Mesenchymal stem cell (in vitro differentiated cells and primary cell): ENCODE measurements around the gene MYO10.
"Not testable (repeated sequence)": the region's sequence is repeated elsewhere in the genome, so short reads cannot be mapped to it uniquely, and the experiment has no call there.

Source experiments
- DNase-seq: peaks from one replicate; pipeline ENCODE4 v3.0.0-alpha.2; 2013
- H2AFZ ChIP-seq: one replicate; pipeline ENCODE4 v1.6.1; 2013; ENCODE audit warnings: low read depth, mild to moderate bottlenecking, control low read depth, inconsistent platforms, low read length, moderate library complexity
- H2AK5ac ChIP-seq: 2 replicates; pipeline ENCODE4 v1.6.1; 2013; ENCODE audit warnings: low read length, moderate library complexity, mild to moderate bottlenecking, inconsistent platforms; ENCODE audit not compliant: severe bottlenecking
- H2BK120ac ChIP-seq: one replicate; pipeline ENCODE4 v1.6.1; 2013; ENCODE audit warnings: low read depth, mild to moderate bottlenecking, inconsistent platforms, low read length, moderate library complexity
- H2BK12ac ChIP-seq, 2 experiments: one replicate each; pipeline ENCODE4 v1.6.1; 2013; ENCODE audit warnings: inconsistent platforms in 2 of 2, low read length in 2 of 2, mild to moderate bottlenecking in 2 of 2, moderate library complexity in 2 of 2, control low read depth in 1 of 2
- H2BK15ac ChIP-seq: one replicate; pipeline ENCODE4 v1.6.1; 2013; ENCODE audit warnings: mild to moderate bottlenecking, low read depth, inconsistent platforms; ENCODE audit not compliant: poor library complexity, severe bottlenecking
- H2BK5ac ChIP-seq: 2 replicates; pipeline ENCODE4 v1.6.1; 2013; ENCODE audit warnings: low read depth, mild to moderate bottlenecking, low read length, control low read depth, inconsistent platforms; ENCODE audit not compliant: poor library complexity, severe bottlenecking
- H3K14ac ChIP-seq, 2 experiments: one replicate each; pipeline ENCODE4 v1.6.1; 2013; ENCODE audit warnings: inconsistent platforms in 2 of 2, low read length in 2 of 2, control low read depth in 1 of 2, mild to moderate bottlenecking in 1 of 2, moderate library complexity in 1 of 2
- H3K18ac ChIP-seq, 2 experiments: one replicate each; pipeline ENCODE4 v1.6.1; 2013; ENCODE audit warnings: inconsistent platforms in 2 of 2, low read length in 2 of 2, control low read depth in 1 of 2, low read depth in 1 of 2, mild to moderate bottlenecking in 1 of 2
- H3K23ac ChIP-seq, 2 experiments: one replicate each; pipeline ENCODE4 v1.6.1; 2013; ENCODE audit warnings: inconsistent platforms in 2 of 2, low read length in 2 of 2, mild to moderate bottlenecking in 2 of 2, moderate library complexity in 2 of 2, control low read depth in 1 of 2
- H3K27ac ChIP-seq: 2 replicates; pipeline ENCODE4 v1.5.1; 2013; ENCODE audit warnings: mild to moderate bottlenecking, moderate library complexity, low read length, control low read depth, inconsistent platforms; ENCODE audit not compliant: poor library complexity, severe bottlenecking
- H3K27me3 ChIP-seq, 2 experiments: 2 replicates each; pipeline versions ENCODE4 v1.6.1 to v1.7.0; 2013; ENCODE audit warnings: low read length in 2 of 2, mild to moderate bottlenecking in 2 of 2, moderate library complexity in 2 of 2, control low read depth in 1 of 2, inconsistent platforms in 1 of 2; ENCODE audit not compliant: control insufficient read depth in 1 of 2, insufficient read depth in 1 of 2
- H3K36me3 ChIP-seq, 2 experiments: 2 replicates each; pipeline versions ENCODE4 v1.6.1 to v1.7.0; 2013; ENCODE audit warnings: low read length in 2 of 2, control low read depth in 1 of 2, inconsistent platforms in 1 of 2, low read depth in 1 of 2, mild to moderate bottlenecking in 1 of 2; ENCODE audit not compliant: insufficient read depth in 2 of 2, control insufficient read depth in 1 of 2
- H3K4ac ChIP-seq, 2 experiments: one replicate each; pipeline ENCODE4 v1.6.1; 2013; ENCODE audit warnings: inconsistent platforms in 2 of 2, low read length in 2 of 2, mild to moderate bottlenecking in 2 of 2, moderate library complexity in 2 of 2, control low read depth in 1 of 2, low read depth in 1 of 2
- H3K4me1 ChIP-seq: 2 replicates; pipeline ENCODE4 v1.6.1; 2013; ENCODE audit warnings: low read depth, low read length, control low read depth; ENCODE audit not compliant: control insufficient read depth, insufficient read depth
- H3K4me2 ChIP-seq: 2 replicates; pipeline ENCODE4 v1.6.1; 2013; ENCODE audit warnings: low read length, mild to moderate bottlenecking, inconsistent platforms; ENCODE audit not compliant: poor library complexity, severe bottlenecking
- H3K4me3 ChIP-seq, 2 experiments: 2 replicates each; pipeline versions ENCODE4 v1.5.1 to v1.7.0; 2013; ENCODE audit warnings: low read length in 2 of 2, mild to moderate bottlenecking in 2 of 2, control low read depth in 1 of 2, low read depth in 1 of 2; ENCODE audit not compliant: insufficient read depth in 1 of 2
- H3K79me1 ChIP-seq: replicated peaks from 2 replicates; pipeline ENCODE4 v1.6.1; 2013; ENCODE audit warnings: mild to moderate bottlenecking, control low read depth, low read length, inconsistent platforms; ENCODE audit not compliant: poor library complexity, severe bottlenecking
- H3K9ac ChIP-seq: 2 replicates; pipeline ENCODE4 v1.7.0; 2013; ENCODE audit warnings: mild to moderate bottlenecking, low read length, moderate library complexity
- H3K9me3 ChIP-seq: 2 replicates; pipeline ENCODE4 v1.7.0; 2013; ENCODE audit warnings: mild to moderate bottlenecking, low read length; ENCODE audit not compliant: control insufficient read depth
- H4K8ac ChIP-seq: one replicate; pipeline ENCODE4 v1.6.1; 2013; ENCODE audit warnings: inconsistent platforms, mild to moderate bottlenecking, low read length, moderate library complexity
- H4K91ac ChIP-seq: one replicate; pipeline ENCODE4 v1.6.1; 2013; ENCODE audit warnings: mild to moderate bottlenecking, low read length, inconsistent platforms
- WGBS: methylation state at CpG from one replicate; pipeline ENCODE4 v1.1.7; 2013; ENCODE audit warnings: mixed read lengths; 5-methylcytosine and 5-hydroxymethylcytosine counted together

MYO10 gene

DNA sequence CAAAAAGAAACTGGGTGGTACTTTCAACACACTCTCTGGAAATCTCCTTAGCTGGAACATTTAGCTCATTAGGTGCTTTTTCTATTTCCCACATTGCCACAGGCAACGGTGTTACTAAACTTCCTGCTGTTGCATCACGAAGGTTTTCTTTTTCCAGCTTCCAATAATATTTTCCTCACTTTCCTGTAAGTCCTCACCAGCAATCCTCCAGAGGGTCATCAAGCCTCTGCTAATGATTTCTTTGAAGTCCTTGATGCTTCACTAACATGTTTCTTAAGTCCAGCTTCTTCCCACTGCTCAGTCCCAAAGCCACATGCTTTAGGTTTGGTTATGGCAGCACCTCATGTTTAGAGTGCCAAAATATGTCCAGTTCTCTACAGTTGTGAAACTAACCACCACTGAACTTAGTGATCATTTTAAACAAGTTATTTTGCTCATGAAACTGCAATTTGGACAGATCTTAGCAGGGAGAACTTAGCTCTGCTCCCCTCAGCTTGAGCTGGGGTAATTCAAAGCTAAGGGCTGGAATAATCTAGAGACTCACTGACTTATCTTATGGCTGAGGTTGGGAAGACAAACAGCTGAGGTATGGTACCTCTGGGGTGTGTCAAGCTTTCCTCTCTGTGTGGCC lies 279.4 kb downstream of the MYO10 start:
- Histone ChIP-seq H2AFZ (no peak overlapping the region), H3K18ac (no peak overlapping the region), H2BK120ac (no peak overlapping the region), H2BK12ac (no peak overlapping the region), H2BK5ac (no peak overlapping the region), H3K9me3 (peaks cover 3% of the 10 kb centered on the region), H3K4ac (no peak overlapping the region), H2BK15ac (no peak overlapping the region), H3K27ac (no peak overlapping the region), H3K36me3 (no peaks in the 10 kb centered on the region), H4K91ac (no peak overlapping the region), H3K4me2 (no peak overlapping the region), H3K23ac (no peak overlapping the region), H3K27me3 (peaks cover 0 to 4% of the 10 kb centered on the region in 2 experiments), H3K9ac (peak overlapping the region; percentile 66), H3K14ac (no peak overlapping the region), H2AK5ac (no peak overlapping the region), H4K8ac (no peak overlapping the region), H3K4me3 (no peak overlapping the region), H3K4me1 (no peaks in the 10 kb centered on the region), H3K79me1 (no peaks in the 10 kb centered on the region)
- WGBS: 80% methylated on average over 2 of the region's 2 CpGs
- peak; percentile 77 for DNase-seq

DNA sequence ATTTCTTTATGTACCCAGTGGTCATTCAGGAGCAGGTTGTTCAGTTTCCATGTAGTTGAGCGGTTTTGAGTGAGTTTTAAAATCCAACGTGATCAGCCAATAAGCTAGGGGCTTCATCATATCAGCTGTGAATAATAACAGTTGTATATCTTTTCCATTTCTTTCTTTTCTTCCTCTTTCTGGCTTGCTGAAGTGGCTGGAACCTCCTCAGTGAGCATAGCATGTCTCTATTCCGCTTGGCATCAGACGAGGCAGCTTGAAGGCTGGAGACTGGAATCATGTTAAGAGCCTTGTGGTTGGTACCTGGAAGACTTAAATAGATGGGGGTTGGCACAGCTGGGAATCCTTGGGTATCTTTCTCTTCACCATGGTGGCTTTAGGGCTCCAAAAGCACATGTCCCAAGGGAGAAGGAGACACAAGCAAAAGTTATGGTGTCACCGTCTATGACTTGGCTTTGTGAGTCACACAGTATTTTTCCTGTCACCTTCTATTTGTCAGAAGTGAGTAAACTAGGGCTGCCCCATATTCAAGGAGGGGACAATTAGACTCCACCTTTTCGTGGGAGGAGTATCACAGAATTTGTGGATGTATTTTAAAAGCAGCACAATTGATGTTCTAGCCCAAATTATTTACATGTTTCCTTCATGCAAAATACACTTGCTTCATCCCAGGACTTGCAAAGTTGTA lies 281.3 kb downstream of the MYO10 start:
- no peak overlapping the region for H3K14ac ChIP-seq
- no peak overlapping the region for H2BK120ac ChIP-seq
- no peak overlapping the region for H4K91ac ChIP-seq
- no peak overlapping the region for H3K4me2 ChIP-seq
- WGBS: 66% methylated on average over 4 of the region's 6 CpGs
- H2AK5ac ChIP-seq: no peak overlapping the region
- no peak overlapping the region for H2BK5ac ChIP-seq
- no peak overlapping the region for H2AFZ ChIP-seq
- H3K27ac ChIP-seq: no peak overlapping the region
- no peak overlapping the region for H3K4ac ChIP-seq
- H3K9me3 ChIP-seq: peaks cover 3% of the 10 kb centered on the region
- no peak overlapping the region for H3K23ac ChIP-seq
- no peak overlapping the region for H2BK15ac ChIP-seq
- no peak for DNase-seq
- H3K4me3 ChIP-seq: no peak overlapping the region
- peaks cover 0 to 4% of the 10 kb centered on the region in 2 experiments for H3K27me3 ChIP-seq
- H3K79me1 ChIP-seq: no peaks in the 10 kb centered on the region
- no peaks in the 10 kb centered on the region for H3K36me3 ChIP-seq
- no peak overlapping the region for H4K8ac ChIP-seq
- H3K9ac ChIP-seq: no peak overlapping the region
- H3K18ac ChIP-seq: no peak overlapping the region
- no peak overlapping the region for H2BK12ac ChIP-seq
- no peaks in the 10 kb centered on the region for H3K4me1 ChIP-seq

DNA sequence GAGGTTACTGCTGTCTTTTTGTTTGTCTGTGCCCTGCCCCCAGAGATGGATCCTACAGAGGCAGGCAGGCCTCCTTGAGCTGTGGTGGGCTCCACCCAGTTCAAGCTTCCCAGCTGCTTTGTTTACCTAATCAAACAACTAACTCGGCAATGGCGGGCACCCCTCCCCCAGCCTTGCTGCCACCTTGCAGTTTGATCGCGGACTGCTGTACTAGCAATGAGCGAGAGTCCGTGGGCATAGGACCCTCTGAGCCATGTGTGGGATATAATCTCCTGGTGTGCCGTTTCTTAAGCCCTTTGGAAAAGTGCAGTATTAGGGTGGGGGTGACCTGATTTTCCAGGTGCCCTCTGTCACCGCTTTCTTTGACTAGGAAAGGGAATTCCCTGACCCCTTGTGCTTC lies 287.3 kb downstream of the MYO10 start:
- not testable (repeated sequence) for H3K4ac ChIP-seq, H3K14ac ChIP-seq, H3K79me1 ChIP-seq, H3K4me1 ChIP-seq, H2AK5ac ChIP-seq, H3K18ac ChIP-seq, H2BK15ac ChIP-seq, H2BK12ac ChIP-seq, H2BK5ac ChIP-seq, H2AFZ ChIP-seq, H3K4me3 ChIP-seq, H2BK120ac ChIP-seq, DNase-seq, H3K27me3 ChIP-seq, H4K8ac ChIP-seq, H3K9me3 ChIP-seq, H3K36me3 ChIP-seq, H3K9ac ChIP-seq, H4K91ac ChIP-seq, H3K27ac ChIP-seq, H3K23ac ChIP-seq, H3K4me2 ChIP-seq
- 78% methylated on average over 8 of the region's 8 CpGs for WGBS

DNA sequence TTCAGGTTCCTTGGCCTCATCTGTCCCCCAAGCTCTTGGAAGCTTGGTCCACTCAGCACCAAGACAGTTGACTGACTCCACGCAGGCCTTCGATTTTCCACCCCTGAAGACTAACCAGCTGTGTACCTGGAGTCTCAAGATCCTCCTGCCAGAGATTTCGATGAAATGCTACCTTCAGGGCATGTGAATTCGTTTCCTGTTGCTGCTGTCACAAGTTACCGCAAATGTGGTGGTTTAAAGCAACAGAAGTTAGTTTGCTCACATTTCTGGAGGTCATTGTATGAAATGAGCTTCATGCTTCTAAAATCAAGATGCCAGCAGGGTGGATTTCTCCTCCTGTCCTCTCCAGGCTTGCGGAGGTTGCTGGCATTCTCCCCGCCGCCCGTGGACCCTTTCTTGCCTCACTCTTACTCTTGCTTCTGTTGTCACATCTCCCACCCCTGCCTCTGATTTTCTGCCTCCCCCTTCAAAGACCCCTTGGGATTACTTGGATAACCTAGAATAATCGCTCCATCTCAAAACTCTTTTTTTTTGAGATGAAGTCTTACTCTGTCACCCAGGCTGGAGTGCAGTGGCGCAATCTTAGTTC lies 291.7 kb downstream of the MYO10 start:
- H3K79me1 ChIP-seq: no peaks in the 10 kb centered on the region
- H4K8ac ChIP-seq: no peak overlapping the region
- no peak overlapping the region for H3K4me3 ChIP-seq
- H2BK12ac ChIP-seq: no peak overlapping the region
- H3K4ac ChIP-seq: no peak overlapping the region
- H3K27ac ChIP-seq: no peak overlapping the region
- DNase-seq: no peak
- no peak overlapping the region for H2BK120ac ChIP-seq
- H3K18ac ChIP-seq: no peak overlapping the region
- H3K4me1 ChIP-seq: no peaks in the 10 kb centered on the region
- no peaks in the 10 kb centered on the region for H3K9me3 ChIP-seq
- no peak overlapping the region for H3K4me2 ChIP-seq
- H3K23ac ChIP-seq: no peak overlapping the region
- H3K27me3 ChIP-seq: peaks cover 7 to 11% of the 10 kb centered on the region in 2 experiments
- no peak overlapping the region for H2AK5ac ChIP-seq
- no peak overlapping the region for H3K9ac ChIP-seq
- H4K91ac ChIP-seq: no peak overlapping the region
- H3K36me3 ChIP-seq: no peaks in the 10 kb centered on the region
- no peak overlapping the region for H2BK15ac ChIP-seq
- no peak overlapping the region for H2AFZ ChIP-seq
- no peak overlapping the region for H3K14ac ChIP-seq
- H2BK5ac ChIP-seq: no peak overlapping the region
- 91% methylated on average over 11 of the region's 11 CpGs for WGBS
